ENCODE results near the gene ATP4B.

ATP4B gene

DNA sequence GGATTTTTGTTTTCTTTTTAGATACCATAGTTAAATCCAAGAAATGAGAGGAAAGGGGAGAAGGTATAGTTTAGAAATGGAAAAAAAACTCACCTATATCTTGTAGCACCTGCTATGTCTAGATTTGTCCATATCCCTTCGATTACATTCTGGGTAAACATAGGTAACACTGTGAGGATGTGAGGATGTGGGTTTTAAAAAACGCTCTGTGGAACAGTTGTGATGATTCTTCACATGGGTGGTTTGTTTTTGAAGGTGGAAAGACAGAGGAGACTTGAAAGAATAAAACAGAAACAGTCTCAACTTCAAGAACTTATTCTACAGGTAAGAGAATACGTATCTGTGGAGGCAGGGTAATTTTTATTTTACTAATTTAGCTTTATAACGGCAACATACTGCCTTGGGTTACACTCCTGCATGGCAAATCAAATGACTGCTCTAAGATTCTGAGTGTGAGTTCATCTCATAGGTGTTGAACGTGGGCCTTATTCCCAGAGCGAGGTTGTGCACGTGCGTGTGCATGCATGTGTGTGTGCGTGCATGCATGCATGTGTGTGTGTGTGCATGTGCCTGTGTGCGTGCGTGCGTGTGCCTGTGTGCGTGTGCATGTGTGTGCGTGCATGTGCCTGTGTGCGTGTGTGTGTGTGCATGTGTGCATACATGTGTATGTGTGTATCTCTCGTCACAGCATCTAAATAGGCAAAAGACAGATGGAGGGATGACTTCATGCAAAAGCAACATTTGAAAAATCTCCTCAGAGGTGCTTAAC is 23.5 kb downstream of the ATP4B start:
- no peaks in the 10 kb centered on the region for H3K4me1 ChIP-seq
- H3K79me2 ChIP-seq: no peaks in the 10 kb centered on the region
- no peaks in the 10 kb centered on the region for H3K36me3 ChIP-seq (ENCODE audit: control insufficient read depth, insufficient read depth, low read length)
- no peaks in the 10 kb centered on the region for H3K9me3 ChIP-seq (ENCODE audit: control insufficient read depth, low read length)
- H3K27me3 ChIP-seq (ENCODE audit: control insufficient read depth, insufficient read depth, low read length): no peaks in the 10 kb centered on the region
- H2AFZ ChIP-seq: no peak overlapping the region
- no peak overlapping the region for H3K9ac ChIP-seq
- TF ChIP-seq, protein P1, sequence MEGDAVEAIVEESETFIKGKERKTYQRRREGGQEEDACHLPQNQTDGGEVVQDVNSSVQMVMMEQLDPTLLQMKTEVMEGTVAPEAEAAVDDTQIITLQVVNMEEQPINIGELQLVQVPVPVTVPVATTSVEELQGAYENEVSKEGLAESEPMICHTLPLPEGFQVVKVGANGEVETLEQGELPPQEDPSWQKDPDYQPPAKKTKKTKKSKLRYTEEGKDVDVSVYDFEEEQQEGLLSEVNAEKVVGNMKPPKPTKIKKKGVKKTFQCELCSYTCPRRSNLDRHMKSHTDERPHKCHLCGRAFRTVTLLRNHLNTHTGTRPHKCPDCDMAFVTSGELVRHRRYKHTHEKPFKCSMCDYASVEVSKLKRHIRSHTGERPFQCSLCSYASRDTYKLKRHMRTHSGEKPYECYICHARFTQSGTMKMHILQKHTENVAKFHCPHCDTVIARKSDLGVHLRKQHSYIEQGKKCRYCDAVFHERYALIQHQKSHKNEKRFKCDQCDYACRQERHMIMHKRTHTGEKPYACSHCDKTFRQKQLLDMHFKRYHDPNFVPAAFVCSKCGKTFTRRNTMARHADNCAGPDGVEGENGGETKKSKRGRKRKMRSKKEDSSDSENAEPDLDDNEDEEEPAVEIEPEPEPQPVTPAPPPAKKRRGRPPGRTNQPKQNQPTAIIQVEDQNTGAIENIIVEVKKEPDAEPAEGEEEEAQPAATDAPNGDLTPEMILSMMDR (IDR thresholded peaks at IDR 0.05): no peak
- H3K4me2 ChIP-seq (ENCODE audit: low read length): no peak overlapping the region
- H3K4me3 ChIP-seq (ENCODE audit: low read depth, low read length): no peak overlapping the region
- H3K27ac ChIP-seq: no peak overlapping the region

DNA sequence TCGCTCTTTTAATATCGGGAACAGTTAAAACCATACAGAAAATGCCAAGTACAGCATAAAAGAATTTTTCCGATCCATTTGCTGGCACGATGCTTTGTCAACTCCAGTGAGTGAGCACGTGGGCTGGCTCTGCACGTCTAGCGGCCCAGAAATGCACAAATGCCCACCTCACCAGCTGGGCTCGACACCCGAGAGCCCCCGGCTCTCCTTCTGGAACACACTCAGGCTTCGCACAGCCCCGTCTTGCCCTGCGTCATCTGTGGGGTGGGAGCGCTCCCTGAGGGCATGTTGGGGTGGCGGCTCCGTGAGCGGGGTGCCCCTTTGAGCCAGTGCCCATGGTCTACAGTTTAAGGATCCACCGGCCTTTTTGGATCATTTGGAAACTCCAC is 24.5 kb downstream of the ATP4B start:
- no peaks in the 10 kb centered on the region for H3K9me3 ChIP-seq (ENCODE audit: control insufficient read depth, low read length)
- H3K9ac ChIP-seq: no peak overlapping the region
- no peaks in the 10 kb centered on the region for H3K4me1 ChIP-seq
- no peak overlapping the region for H3K4me3 ChIP-seq (ENCODE audit: low read depth, low read length)
- H3K27ac ChIP-seq: no peak overlapping the region
- H3K4me2 ChIP-seq (ENCODE audit: low read length): no peak overlapping the region
- H3K27me3 ChIP-seq (ENCODE audit: control insufficient read depth, insufficient read depth, low read length): no peaks in the 10 kb centered on the region
- TF ChIP-seq, protein P1 (IDR thresholded peaks at IDR 0.05): no peak
- no peaks in the 10 kb centered on the region for H3K79me2 ChIP-seq
- H2AFZ ChIP-seq: no peak overlapping the region
- H3K36me3 ChIP-seq (ENCODE audit: control insufficient read depth, insufficient read depth, low read length): no peaks in the 10 kb centered on the region

DNA sequence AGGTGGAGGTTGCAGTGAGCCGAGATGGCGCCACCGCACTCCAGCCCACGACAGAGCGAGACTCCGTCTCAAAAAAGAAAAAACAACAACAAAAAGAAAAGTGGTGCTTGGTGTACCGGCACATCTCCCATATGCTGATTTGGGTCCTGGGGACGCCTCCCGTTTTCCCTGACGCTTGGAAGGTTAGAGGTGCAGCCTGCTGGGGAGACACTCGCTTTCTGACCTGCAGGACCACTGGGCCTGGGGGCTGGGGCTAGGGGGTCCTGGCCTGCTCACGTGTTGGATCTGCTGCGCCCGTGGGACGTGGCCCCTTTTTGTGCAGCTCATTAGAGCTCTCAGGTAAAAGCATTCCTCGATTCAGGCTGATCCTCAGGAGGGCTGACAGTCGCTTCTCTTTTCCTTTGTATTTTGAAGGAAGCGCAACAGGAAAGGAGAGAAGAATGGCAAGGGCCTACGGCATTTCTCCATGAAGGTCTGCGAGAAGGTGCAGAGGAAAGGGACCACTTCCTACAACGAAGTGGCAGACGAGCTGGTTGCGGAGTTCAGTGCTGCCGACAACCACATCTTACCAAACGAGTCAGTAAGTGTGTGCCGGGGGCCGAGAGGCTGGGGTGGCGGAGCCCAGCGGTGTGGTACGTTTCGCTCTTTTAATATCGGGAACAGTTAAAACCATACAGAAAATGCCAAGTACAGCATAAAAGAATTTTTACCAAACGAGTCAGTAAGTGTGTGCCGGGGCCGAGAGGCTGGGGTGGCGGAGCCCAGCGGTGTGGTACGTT is 25.1 kb downstream of the ATP4B start:
- Histone ChIP-seq H3K4me2 (ENCODE audit: low read length) (no peak overlapping the region), H3K4me1 (no peaks in the 10 kb centered on the region), H3K27me3 (ENCODE audit: control insufficient read depth, insufficient read depth, low read length) (no peaks in the 10 kb centered on the region), H3K79me2 (no peaks in the 10 kb centered on the region), H3K27ac (no peak overlapping the region), H2AFZ (no peak overlapping the region), H3K9ac (no peak overlapping the region), H3K4me3 (ENCODE audit: low read depth, low read length) (no peak overlapping the region), H3K9me3 (ENCODE audit: control insufficient read depth, low read length) (no peaks in the 10 kb centered on the region), H3K36me3 (ENCODE audit: control insufficient read depth, insufficient read depth, low read length) (no peaks in the 10 kb centered on the region)
- TF ChIP-seq, protein P1 (IDR thresholded peaks at IDR 0.05): no peak

DNA sequence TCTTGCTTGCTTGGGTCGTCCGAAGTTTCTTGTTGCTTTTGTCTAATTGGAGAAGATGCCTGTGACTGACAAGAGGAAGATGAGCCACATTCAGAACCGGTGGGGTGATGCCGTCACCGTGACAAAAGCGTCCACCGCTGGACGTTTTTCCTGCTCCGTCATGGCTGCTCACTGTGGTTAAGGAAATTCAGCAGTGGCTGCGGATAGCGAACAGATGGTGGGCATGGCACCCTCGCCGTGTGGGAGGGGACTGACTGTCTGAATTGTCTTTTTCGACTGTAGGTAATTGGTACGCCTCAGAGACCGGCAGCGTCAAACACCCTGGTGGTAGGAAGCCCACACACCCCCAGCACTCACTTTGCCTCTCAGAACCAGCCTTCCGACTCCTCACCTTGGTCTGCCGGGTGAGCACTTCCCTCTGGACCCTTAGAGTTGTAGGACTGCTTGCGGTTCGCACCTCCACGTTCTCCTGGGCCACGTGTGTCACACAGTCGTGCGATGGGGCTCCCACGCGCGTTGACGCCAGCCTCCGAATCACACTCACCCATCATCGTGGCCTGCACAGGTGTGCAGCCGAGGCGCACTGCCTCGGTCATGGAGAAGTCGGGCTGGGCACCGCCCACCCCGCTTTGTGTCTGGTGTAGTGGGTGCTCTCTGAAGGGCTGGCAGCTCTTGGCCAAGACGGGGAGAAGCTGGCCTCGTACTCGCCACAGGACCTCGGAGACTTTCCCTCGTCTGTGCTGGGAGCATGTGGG is 26.5 kb downstream of the ATP4B start:
- Histone ChIP-seq H3K36me3 (ENCODE audit: control insufficient read depth, insufficient read depth, low read length) (no peaks in the 10 kb centered on the region), H3K27me3 (ENCODE audit: control insufficient read depth, insufficient read depth, low read length) (no peaks in the 10 kb centered on the region), H3K9ac (no peak overlapping the region), H2AFZ (no peak overlapping the region), H3K4me2 (ENCODE audit: low read length) (no peak overlapping the region), H3K79me2 (no peaks in the 10 kb centered on the region), H3K27ac (no peak overlapping the region), H3K9me3 (ENCODE audit: control insufficient read depth, low read length) (no peaks in the 10 kb centered on the region), H3K4me3 (ENCODE audit: low read depth, low read length) (no peak overlapping the region), H3K4me1 (no peaks in the 10 kb centered on the region)
- TF ChIP-seq, protein P1 (IDR thresholded peaks at IDR 0.05): no peak

Data from parathyroid adenoma (tissue), 2 donors.